Measurements from ENCODE around the gene SQSTM1. TPM values are rescaled to one million over a fixed set of nuclear protein-coding genes. Genes with fewer than 3 reads are reported as not detected.

The SQSTM1 gene
- total and polyA plus RNA-seq, 2 of the 8 experiments (the other 6 are each of a cell fraction or from before 2014, with no cell fraction given) = 78.6 to 110 TPM

GRCh38 chr5:179795049-179795862 is 25.4 kb upstream of the SQSTM1 start:
- Histone ChIP-seq H4K91ac (replicated peaks; ENCODE audit: insufficient read length, low read length) (peak overlapping the region; percentile 72), H2AK5ac (ENCODE audit: low read depth, low read length) (peak overlapping the region; percentile 28; the same call in 1 of the 2 replicates), H4K20me1 (replicated peaks in 1 of 2; ENCODE audit: control insufficient read depth in 1 of 2, insufficient read depth in 2 of 2, low read length in 2 of 2) (peaks cover 4 to 13% of the 10 kb centered on the region in 2 experiments), H3K79me2 (ENCODE audit: control insufficient read depth in 1 of 2, insufficient read depth in 2 of 2, low read length in 2 of 2) (no peaks in the 10 kb centered on the region), H3K79me1 (ENCODE audit: low read depth, low read length) (no peaks in the 10 kb centered on the region), H3K23ac (ENCODE audit: insufficient read length) (no peak overlapping the region), H4K8ac (ENCODE audit: extremely low read depth, insufficient read depth, low read length) (peak overlapping the region; percentile 57; the same call in 1 of the 2 replicates), H3K23me2 (ENCODE audit: low read depth, low read length) (peaks cover 7% of the 10 kb centered on the region), H2BK5ac (ENCODE audit: low read depth, low read length) (peak overlapping the region; percentile 46; the same call in 1 of the 2 replicates), H3K4me1 (replicated peaks in 1 of 4; ENCODE audit: control insufficient read depth in 3 of 4, insufficient read depth in 4 of 4, low read length in 3 of 4) (peaks cover 0 to 13% (median 9%) of the 10 kb centered on the region in 4 experiments; a peak in 5 of 7 replicates), H3K4me2 (ENCODE audit: insufficient read depth in 1 of 2, low read depth in 2 of 2, low read length in 2 of 2) (peak overlapping the region; percentile 60 to 91), H2BK12ac (ENCODE audit: low read depth, low read length) (peak overlapping the region; percentile 45; the same call in 1 of the 2 replicates), H2AFZ (ENCODE audit: low read length) (peak overlapping the region; percentile 28; the same call in 1 of the 2 replicates), H3K27me3 (replicated peaks in 1 of 4; ENCODE audit: control insufficient read depth in 3 of 4, extremely low read depth in 1 of 4, insufficient read depth in 3 of 4, low read length in 3 of 4) (peaks cover 0 to 2% (median 0%) of the 10 kb centered on the region in 4 experiments; a peak in 1 of 7 replicates), H3K36me3 (ENCODE audit: control insufficient read depth in 2 of 4, insufficient read depth in 4 of 4, low read length in 3 of 4) (peaks cover 12 to 28% (median 26%) of the 10 kb centered on the region in 4 experiments), H2BK15ac (ENCODE audit: low read length) (peak overlapping the region; percentile 89; the same call in 1 of the 2 replicates), H3K27ac (ENCODE audit: low read depth, low read length) (no peak overlapping the region), H2BK20ac (ENCODE audit: low read length) (no peak overlapping the region), H3K4me3 (ENCODE audit: extremely low read depth in 1 of 4, insufficient read depth in 2 of 4, low read depth in 3 of 4, low read length in 4 of 4) (peak overlapping the region; percentile 61 to 88 (median 64)), H4K5ac (ENCODE audit: insufficient read length, low read depth, low read length) (peak overlapping the region; percentile 10), H3K9me3 (ENCODE audit: insufficient read depth in 2 of 2, low read depth in 1 of 2, low read length in 1 of 2) (no peaks in the 10 kb centered on the region), H3K4ac (replicated peaks; ENCODE audit: insufficient read length, low read depth, low read length) (no peak overlapping the region), H3K9ac (replicated peaks in 1 of 4; ENCODE audit: extremely low read depth in 1 of 4, low read depth in 3 of 4, low read length in 3 of 4) (peak overlapping the region in 3 of 4 experiments; percentile 38 to 66 (median 54); a peak in 5 of 7 replicates), H3K14ac (ENCODE audit: insufficient read length) (no peak overlapping the region), H2BK120ac (replicated peaks; ENCODE audit: low read depth, low read length) (no peak overlapping the region), H3K18ac (ENCODE audit: extremely low read depth, low read length) (0 out of 2 replicates have a peak overlapping the region, but pooled peaks have one; percentile 14), H3K56ac (replicated peaks; ENCODE audit: insufficient read length, low read depth, low read length) (peak overlapping the region; percentile 63)
- DNase-seq (ENCODE audit: low read depth in 1 of 2, low spot score in 2 of 2) (peak in 1 of 2 experiments; percentile 72), FAIRE-seq (no peak)
- ChIA-PET CTCF (ENCODE audit: partially characterized antibody) (interaction anchor here (1.0 to 3.3 kb wide), 7 partner anchors 10 to 128 kb away, joined by 3 to 23 read pairs (median 5); no protein-coding TSS in a partner anchor), POLR2A (ENCODE audit: partially characterized antibody) (interaction anchor here (1.2 to 16.9 kb wide), 7 partner anchors 10 to 40 kb away, joined by 3 to 207 read pairs (median 5); partner anchors contain the start of genes MGAT4B and SQSTM1)
- TF ChIP-seq NRF1 (IDR thresholded peaks at IDR 0.05; ENCODE audit: low read depth, low read length) (no peak), POLR2A (IDR thresholded peaks at IDR 0.05; ENCODE audit: control extremely low read depth in 1 of 2, low read depth in 2 of 2, low read length in 2 of 2) (no peak; a peak in 1 of 3 replicates), TAF7 (optimal IDR thresholded peaks at IDR 0.05; ENCODE audit: borderline replicate concordance, low read depth, low read length) (no peak), MAX (IDR thresholded peaks at IDR 0.05) (0 out of 2 replicates have a peak, but pooled peaks have one; percentile 8), ASH2L (IDR thresholded peaks at IDR 0.05; ENCODE audit: low read length) (peak; percentile 51)
- 20% methylated on average over 15 of the region's 53 CpGs; no CpG with 5 or more reads in 1 of the 2 experiments for WGBS, 2 experiments (ENCODE audit: extremely low coverage in 1 of 2, insufficient coverage in 1 of 2, insufficient read length in 1 of 2, insufficient replicate concordance in 2 of 2, low coverage in 1 of 2, low lambda C conversion rate in 2 of 2, missing lambda C conversion rate in 1 of 2)

Measured in H1 (cell line).